Right cardiac atrium (tissue), 5 donors: Measurements from ENCODE around the gene CPNE8. TPM values are rescaled to one million over a fixed set of nuclear protein-coding genes. Genes with fewer than 3 reads are reported as not detected.

Experiments used
- ATAC-seq, 2 donors: fragments of 200-7000 bp; cut with Tn5 transposase; one replicate each; pipeline versions ENCODE4 v1.8.0 to v1.9.1; 2020; ENCODE audit warnings: moderate library complexity in 2 of 2, mild to moderate bottlenecking in 1 of 2
- DNase-seq, 3 donors: peaks; one replicate each; pipeline ENCODE4 v3.0.0-alpha.2; 2020
- H3K27ac ChIP-seq: one replicate; pipeline ENCODE4 v1.5.1; 2013; ENCODE audit warnings: mild to moderate bottlenecking, low read length, control low read depth, moderate library complexity
- H3K27me3 ChIP-seq: one replicate; pipeline ENCODE4 v1.6.1; 2013; ENCODE audit not compliant: control insufficient read depth, insufficient read depth
- H3K4me1 ChIP-seq: one replicate; pipeline ENCODE4 v1.6.1; 2013; ENCODE audit warnings: low read length; ENCODE audit not compliant: control insufficient read depth, insufficient read depth
- H3K4me3 ChIP-seq: one replicate; pipeline ENCODE4 v1.5.1; 2013; ENCODE audit warnings: low read length, control low read depth
- H3K9me3 ChIP-seq: one replicate; pipeline ENCODE4 v1.6.1; 2013; ENCODE audit warnings: low read length; ENCODE audit not compliant: control insufficient read depth
- WGBS: extraction: QIAGEN DNeasy Blood & Tissue Kit; methylation state at CpG from one replicate; pipeline ENCODE4 v1.1.7; 2013; 5-methylcytosine and 5-hydroxymethylcytosine counted together
- intact Hi-C, 4 donors: fragments of 100-400 bp; cut with DNase I; formaldehyde crosslinking; loops; one replicate each; pipeline versions ENCODE4 v1.11.0 to v1.14.0; 2022 to 2023
- long read RNA-seq, 4 donors: library from polyadenylated mRNA; unstranded; transcript quantifications; one replicate each; pipeline ENCODE4 v2.0.0, GENCODE V29; 2020 to 2021
- polyA plus RNA-seq: library from polyadenylated mRNA; stranded (reverse); fragments of 200-250 nt; gene quantifications from one replicate; pipeline ENCODE4 v1.2.3, GENCODE V29; 2013
- total RNA-seq, 4 donors: library from RNA; stranded (reverse); fragmentation: NEBNext Ultra II Directional; extraction: Animal tissue kit (Norgen Biotek cat#: 25700); gene quantifications; one replicate each; pipeline ENCODE4 v1.2.1, GENCODE V29; 2021
- donor health status: healthy with polysubstance abuse.
- donor health status: DM: no; HTN: yes; CAD: no.
- donor health status: DM: no; HTN: no; CAD: no.
- donor health status: DM: no; HTN: yes; CAD: no; lungs with severe emphysema.
- donor health status: DM: yes; HTN: yes; CAD: no.

The CPNE8 gene
- total RNA-seq (10 to 100 TPM; 26.8 to 39.7 (median 33.8) TPM), polyA plus RNA-seq (14.1 TPM)
- long read RNA-seq, donor 1, transcript CPNE8-201 (20 exons, 3,489 nt) = major isoform, 11 of 23 reads
- long read RNA-seq, donor 1, partial matches to known transcripts = 5 of 23 reads
- long read RNA-seq, donor 1, other reads (novel, unspliced or antisense) = 7 of 23 reads
- long read RNA-seq, donor 2, partial matches to known transcripts = 1 of 5 reads
- long read RNA-seq, donor 2, other reads (novel, unspliced or antisense) = 1 of 5 reads
- long read RNA-seq, donor 3, transcript CPNE8-201 (20 exons, 3,489 nt) = major isoform, 9 of 31 reads
- long read RNA-seq, donor 3, partial matches to known transcripts = 13 of 31 reads
- long read RNA-seq, donor 3, other reads (novel, unspliced or antisense) = 9 of 31 reads
- long read RNA-seq, donor 4, transcript CPNE8-201 (20 exons, 3,489 nt) = major isoform, 5 of 16 reads
- long read RNA-seq, donor 4, partial matches to known transcripts = 4 of 16 reads
- long read RNA-seq, donor 4, other reads (novel, unspliced or antisense) = 7 of 16 reads

DNA sequence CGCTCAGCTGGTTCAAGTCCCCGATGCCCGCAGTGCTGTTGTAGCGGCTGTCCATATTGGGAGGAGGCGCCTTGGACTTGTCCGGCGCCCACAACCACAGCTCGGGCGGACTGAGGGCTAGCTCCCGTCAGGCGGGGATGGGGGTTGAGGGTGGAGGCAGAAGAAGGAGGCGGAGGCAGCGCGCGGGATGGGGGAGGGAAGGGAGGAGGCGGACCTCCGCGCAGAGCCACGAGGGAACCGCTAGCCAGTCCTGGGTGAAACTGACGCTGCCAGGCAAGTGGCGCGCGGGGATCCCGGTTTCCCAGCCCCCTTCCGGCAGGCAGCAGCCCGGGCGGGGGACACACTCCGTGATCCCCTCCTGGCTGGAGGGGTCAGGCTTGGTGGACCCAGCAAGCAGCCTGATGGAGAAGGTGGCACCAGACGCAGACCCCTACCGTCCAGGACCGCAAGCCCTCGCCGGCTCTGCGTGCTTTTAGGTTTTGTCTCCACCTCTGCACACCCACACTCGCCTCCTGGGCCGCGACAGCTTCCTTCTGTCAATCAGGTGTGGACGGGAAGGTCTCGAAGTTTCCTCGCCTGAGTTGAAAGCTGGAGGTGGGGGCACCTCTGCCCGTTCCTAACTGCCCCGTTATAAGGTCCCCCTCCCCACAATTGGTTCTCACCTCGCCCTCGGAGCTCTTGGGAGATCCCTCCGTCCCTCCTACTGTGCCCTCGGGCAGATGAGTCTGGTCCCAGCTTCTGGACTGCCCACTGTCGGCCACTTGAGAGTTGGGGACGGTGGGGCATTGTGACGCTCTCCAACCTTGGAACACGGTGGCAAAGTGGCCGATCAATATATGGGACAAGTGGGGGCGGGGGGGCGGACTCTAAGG lies at the start of gene CPNE8:
CPNE8 (minus strand) TSS at position 112 of the 872 bp plus-strand sequence; CDS start at position 55, 57 bp downstream.
- intact Hi-C loops = loop anchor here in 1 of 4 donors (10.0 kb wide), 1 partner anchor 231 kb away; no protein-coding TSS in a partner anchor
- Histone ChIP-seq H3K4me1 (no peaks in the 10 kb centered on the region), H3K9me3 (no peaks in the 10 kb centered on the region), H3K27me3 (no peaks in the 10 kb centered on the region), H3K27ac (peak within 1 kb of the TSS; percentile 99), H3K4me3 (peak within 1 kb of the TSS; percentile 75)
- under 1% methylated on average over 54 of the region's 54 CpGs for WGBS
- peak; percentile 95 for ATAC-seq
- DNase-seq = peak; percentile 93 to 95 (median 95)

DNA sequence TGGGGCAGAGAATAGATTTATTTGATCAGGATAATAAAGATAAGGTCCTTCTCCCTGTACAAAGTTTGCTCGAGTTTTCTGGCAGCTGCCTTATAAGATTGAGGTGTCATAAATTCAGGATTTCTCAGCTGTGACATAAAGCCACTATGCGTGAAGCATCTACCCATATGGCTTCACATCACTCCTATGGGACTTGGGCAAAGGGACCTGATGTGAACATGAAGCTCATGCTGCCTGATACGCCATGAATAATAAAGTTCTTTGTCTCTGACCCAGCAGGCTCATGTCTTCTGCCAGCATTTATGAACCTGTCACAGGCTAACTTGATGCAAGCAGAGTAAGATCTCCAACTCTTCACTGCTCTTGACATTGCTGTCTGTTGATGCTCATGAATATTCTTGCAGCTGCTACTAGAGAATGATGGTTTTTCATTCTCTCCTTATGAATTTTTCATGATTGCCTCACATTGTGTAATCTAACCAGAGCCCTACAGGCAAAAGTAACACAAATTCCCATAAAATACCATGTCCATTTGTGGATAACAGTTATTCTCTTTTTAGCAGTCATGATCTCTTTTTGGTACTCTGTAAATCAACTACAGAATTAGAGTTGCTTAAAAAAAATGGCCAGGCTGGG lies 49.0 kb upstream of the CPNE8 start:
- intact Hi-C loops = no loop called here
- 74% methylated on average over 3 of the region's 3 CpGs for WGBS

DNA sequence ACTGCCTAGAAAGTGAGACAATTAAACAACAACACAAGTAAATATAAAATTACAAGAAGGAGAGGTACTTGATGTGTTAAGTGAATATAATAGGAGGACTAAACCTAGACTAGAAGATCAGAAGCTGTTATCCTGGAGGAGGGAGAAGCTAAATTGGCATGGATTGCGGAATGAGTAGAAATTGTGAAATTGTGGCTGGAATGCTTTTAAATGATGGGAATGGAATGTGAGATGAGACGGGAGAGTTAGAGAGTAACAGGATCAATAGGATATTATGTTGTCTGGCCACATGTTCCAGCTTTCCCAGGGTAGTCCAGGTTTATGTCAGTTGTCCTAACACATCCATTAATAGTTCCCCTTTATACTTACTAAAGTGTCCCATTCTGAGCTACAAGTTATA lies 44.0 kb upstream of the CPNE8 start:
- no peaks in the 10 kb centered on the region for H3K4me1 ChIP-seq
- no peak for DNase-seq
- no peaks in the 10 kb centered on the region for H3K27me3 ChIP-seq
- H3K4me3 ChIP-seq = no peak overlapping the region
- H3K9me3 ChIP-seq = no peaks in the 10 kb centered on the region
- H3K27ac ChIP-seq = no peak overlapping the region
- intact Hi-C loops = no loop called here
- 68% methylated on average over 2 of the region's 2 CpGs for WGBS
- ATAC-seq = no peak

More for the DNA sequence above, 49.0 kb upstream of the CPNE8 start:
- ATAC-seq (no peak), DNase-seq (no peak)
- Histone ChIP-seq H3K27me3 (no peaks in the 10 kb centered on the region), H3K4me1 (no peaks in the 10 kb centered on the region), H3K9me3 (no peaks in the 10 kb centered on the region), H3K4me3 (no peak overlapping the region), H3K27ac (no peak overlapping the region)

- Histone ChIP-seq H3K4me1 (no peaks in the 10 kb centered on the region), H3K4me3 (no peak overlapping the region), H3K9me3 (no peaks in the 10 kb centered on the region), H3K27me3 (no peaks in the 10 kb centered on the region), H3K27ac (no peak overlapping the region)
- no peak for ATAC-seq
- intact Hi-C loops = no loop called here
- WGBS = 64% methylated on average over 1 of the region's 1 CpG
- no peak for DNase-seq
Observed at GRCh38 chr12:38934686-38935085, 29.3 kb upstream of the CPNE8 start.

DNA sequence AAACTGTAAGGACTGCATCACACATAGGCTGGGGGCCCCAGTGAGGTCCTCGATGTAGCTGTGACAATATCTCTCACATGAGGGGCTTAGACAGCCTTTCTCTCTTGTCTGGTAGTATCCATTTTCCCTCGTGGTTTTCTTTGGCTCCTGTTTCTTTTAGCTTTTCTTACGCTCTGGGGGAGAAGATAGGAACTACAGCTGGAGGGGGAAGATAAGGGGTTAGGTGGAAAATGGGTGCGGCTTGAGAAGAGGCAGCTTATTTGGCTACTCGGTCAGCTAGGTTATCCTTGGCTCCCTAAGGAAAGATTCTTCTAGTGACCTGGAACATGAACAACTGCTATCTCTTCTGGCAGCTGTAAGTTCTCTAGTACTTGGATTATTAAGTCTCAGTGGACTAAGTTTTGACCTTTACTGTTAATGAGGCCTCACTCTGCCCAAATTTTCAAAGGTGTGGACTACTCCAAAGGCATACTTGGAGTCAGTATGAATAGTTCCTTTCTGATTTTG lies 28.7 kb upstream of the CPNE8 start:
- intact Hi-C loops = no loop called here
- 48% methylated on average over 5 of the region's 5 CpGs for WGBS
- DNase-seq (no peak), ATAC-seq (peak in 1 of 2 donors; percentile 39)
- no peaks in the 10 kb centered on the region for H3K27me3 ChIP-seq
- no peaks in the 10 kb centered on the region for H3K9me3 ChIP-seq
- H3K27ac ChIP-seq = no peak overlapping the region
- no peak overlapping the region for H3K4me3 ChIP-seq
- H3K4me1 ChIP-seq = no peaks in the 10 kb centered on the region

DNA sequence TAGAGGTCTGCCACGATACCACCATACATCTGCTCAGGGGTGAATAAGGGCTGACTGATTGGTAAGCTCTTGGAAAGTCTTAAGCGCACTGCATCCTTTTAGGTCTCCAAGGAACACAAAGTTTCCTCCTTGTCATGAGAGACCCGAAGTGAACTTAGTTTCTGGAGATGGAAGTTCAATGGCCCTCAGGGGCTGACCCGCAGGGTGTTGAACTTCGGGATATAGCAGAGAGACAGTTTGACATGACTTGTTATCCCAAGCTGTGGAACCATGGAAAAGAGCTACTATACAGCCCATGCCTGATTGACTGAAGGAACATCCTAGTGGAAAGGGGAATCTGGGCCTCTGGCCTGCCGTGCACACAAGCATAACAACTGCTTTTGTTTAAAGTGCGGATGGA lies 26.9 kb upstream of the CPNE8 start:
- H3K27ac ChIP-seq = no peak overlapping the region
- no peaks in the 10 kb centered on the region for H3K27me3 ChIP-seq
- intact Hi-C loops = no loop called here
- 89% methylated on average over 7 of the region's 7 CpGs for WGBS
- DNase-seq = no peak
- no peaks in the 10 kb centered on the region for H3K4me1 ChIP-seq
- H3K4me3 ChIP-seq = no peak overlapping the region
- ATAC-seq = no peak
- H3K9me3 ChIP-seq = no peaks in the 10 kb centered on the region

DNA sequence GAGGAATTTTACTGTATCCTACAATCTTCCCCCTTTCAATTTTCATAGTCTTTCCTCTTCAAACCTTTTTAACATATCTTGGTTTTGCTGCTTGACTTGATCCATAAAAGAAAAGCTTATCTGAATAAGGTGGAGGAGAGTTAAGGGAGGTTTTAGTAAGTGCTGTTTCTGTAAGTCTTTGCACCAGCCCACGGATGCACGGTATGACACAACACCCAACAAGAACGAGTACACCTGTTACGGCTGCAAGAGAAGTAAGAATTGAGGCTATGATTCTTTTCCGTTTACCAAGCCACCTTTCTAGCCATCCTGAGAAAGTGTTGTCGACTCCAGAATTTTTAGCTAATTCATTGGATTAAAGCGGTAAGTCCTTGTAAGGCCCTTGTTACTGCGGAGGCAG lies 26.1 kb upstream of the CPNE8 start:
- WGBS = 90% methylated on average over 8 of the region's 8 CpGs
- DNase-seq (no peak), ATAC-seq (no peak)
- intact Hi-C loops = no loop called here
- Histone ChIP-seq H3K4me1 (no peaks in the 10 kb centered on the region), H3K4me3 (no peak overlapping the region), H3K27me3 (no peaks in the 10 kb centered on the region), H3K9me3 (no peaks in the 10 kb centered on the region), H3K27ac (no peak overlapping the region)

DNA sequence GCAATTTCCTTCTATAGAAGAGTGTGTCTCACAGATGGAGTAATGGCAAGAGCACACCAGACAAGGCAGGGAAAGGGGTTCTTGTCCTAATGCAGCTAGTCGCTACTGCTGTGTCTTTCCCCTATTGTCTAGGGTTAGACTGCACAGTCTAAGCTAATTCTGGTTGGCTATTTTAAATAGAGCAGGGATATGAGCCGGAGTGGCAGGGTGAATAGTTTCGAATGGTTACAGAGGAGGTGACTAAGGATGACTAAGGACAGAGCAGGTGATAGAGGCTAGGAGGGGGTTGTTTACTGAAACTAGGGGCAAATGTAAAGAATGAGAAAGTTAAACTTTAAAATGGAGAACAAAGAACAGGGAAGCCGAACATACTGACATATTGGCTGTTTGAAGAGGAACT lies 25.6 kb upstream of the CPNE8 start:
- Histone ChIP-seq H3K4me3 (no peak overlapping the region), H3K9me3 (no peaks in the 10 kb centered on the region), H3K4me1 (no peaks in the 10 kb centered on the region), H3K27ac (no peak overlapping the region), H3K27me3 (no peaks in the 10 kb centered on the region)
- intact Hi-C loops = no loop called here
- WGBS = 78% methylated on average over 4 of the region's 4 CpGs
- no peak for DNase-seq
- ATAC-seq = no peak

GRCh38 chr12:38926501-38926900 lies 21.1 kb upstream of the CPNE8 start:
- Histone ChIP-seq H3K4me3 (no peak overlapping the region), H3K27me3 (no peaks in the 10 kb centered on the region), H3K27ac (no peak overlapping the region), H3K9me3 (no peaks in the 10 kb centered on the region), H3K4me1 (no peaks in the 10 kb centered on the region)
- no peak for DNase-seq
- intact Hi-C loops = loop anchor here in 2 of 4 donors (10.0 kb wide), 2 partner anchors 178 to 348 kb away; no protein-coding TSS in a partner anchor
- ATAC-seq = no peak
- WGBS = 31% methylated on average over 1 of the region's 1 CpG

DNA sequence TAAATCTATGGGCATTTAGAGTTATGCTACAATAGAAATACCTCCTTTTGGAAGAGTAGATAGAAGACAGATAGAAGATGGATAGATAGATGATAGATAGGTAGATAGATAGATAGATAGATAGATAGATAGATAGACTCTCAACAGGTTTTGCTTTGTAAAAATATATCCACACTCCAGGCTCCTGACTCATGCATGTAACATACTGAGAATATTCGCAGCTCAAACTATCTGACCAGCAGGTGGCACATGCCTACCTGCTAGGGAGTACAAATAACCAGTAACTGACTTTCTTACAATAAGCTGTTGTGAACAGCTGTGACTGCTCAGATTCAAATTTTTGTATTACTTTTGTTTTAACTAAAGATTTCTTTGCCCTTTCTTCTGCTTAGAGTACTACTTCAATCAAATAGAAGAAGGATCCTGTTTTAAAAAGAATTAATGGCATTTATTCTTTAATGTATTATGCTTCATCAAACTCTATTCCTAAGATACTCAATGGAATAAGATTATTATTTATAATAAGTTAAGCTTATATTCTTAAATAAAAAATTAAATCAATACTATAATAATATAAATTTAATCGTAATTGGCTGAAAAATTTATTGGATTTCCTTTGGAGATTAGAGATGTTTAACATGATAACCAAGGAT lies 15.8 kb upstream of the CPNE8 start:
- H3K27ac ChIP-seq = no peak overlapping the region
- no peaks in the 10 kb centered on the region for H3K4me1 ChIP-seq
- no peaks in the 10 kb centered on the region for H3K27me3 ChIP-seq
- no peak overlapping the region for H3K4me3 ChIP-seq
- intact Hi-C loops = loop anchor here in 3 of 4 donors (2.0 to 10.0 kb wide), 3 partner anchors 182 to 354 kb away; no protein-coding TSS in a partner anchor
- WGBS = 11% methylated on average over 2 of the region's 2 CpGs
- peak in 2 of 3 donors; percentile 43 to 48 for DNase-seq
- no peaks in the 10 kb centered on the region for H3K9me3 ChIP-seq
- peak; percentile 43 to 75 for ATAC-seq
